Vagina (tissue), 2 donors: ENCODE measurements around the gene TEX54. TPM values are rescaled to one million over a fixed set of nuclear protein-coding genes. Genes with fewer than 3 reads are reported as not detected.

ENCODE experiments used
- DNase-seq, 2 donors: peaks; one replicate each; pipeline ENCODE4 v3.0.0-alpha.2; 2017; ENCODE audit errors: extremely low spot score in 2 of 2
- H3K27ac ChIP-seq: fragments of 200-600 bp; sonication (generic); one replicate; pipeline ENCODE4 v1.5.1; 2019
- H3K27me3 ChIP-seq: fragments of 200-600 bp; sonication (generic); one replicate; pipeline ENCODE4 v1.5.1; 2019
- H3K36me3 ChIP-seq, 2 donors: fragments of 200-600 bp; sonication (generic); one replicate each; pipeline ENCODE4 v1.5.1; 2017 to 2019
- H3K4me1 ChIP-seq: fragments of 200-600 bp; sonication (generic); one replicate; pipeline ENCODE4 v1.5.1; 2019
- H3K4me3 ChIP-seq, 2 donors: fragments of 200-600 bp; sonication (generic); 1 replicate in 1 of 2; 2 replicates in 1 of 2; pipeline ENCODE4 v1.5.1; 2016 to 2019
- H3K9me3 ChIP-seq: fragments of 200-600 bp; sonication (generic); one replicate; pipeline ENCODE4 v1.5.1; 2019
- CTCF ChIP-seq, 3 experiments: fragments of 450-650 bp in 2 of 3; fragments of 200-600 bp in 1 of 3; sonication (generic) in 1 of 3; IDR thresholded peaks; one replicate each; pipeline ENCODE4 v1.5.1; 2017 to 2019; ENCODE audit warnings: antibody characterized with exemption in 3 of 3, mild to moderate bottlenecking in 2 of 3, moderate library complexity in 2 of 3
- POLR2A ChIP-seq, 2 donors: fragments of 450-650 bp; IDR thresholded peaks; one replicate each; pipeline ENCODE4 v1.6.1; 2017; ENCODE audit warnings: antibody characterized with exemption in 2 of 2, mild to moderate bottlenecking in 2 of 2, moderate library complexity in 2 of 2
- POLR2AphosphoS5 ChIP-seq, 2 donors: sonication (generic); formaldehyde crosslinking; IDR thresholded peaks; one replicate each; pipeline ENCODE4 v1.9.0; 2017; ENCODE audit warnings: antibody characterized with exemption in 2 of 2, mild to moderate bottlenecking in 2 of 2, low read depth in 1 of 2; ENCODE audit not compliant: insufficient read depth in 1 of 2
- intact Hi-C: fragments of 100-400 bp; cut with DNase I; formaldehyde crosslinking; loops from one replicate; pipeline ENCODE4 v1.15.1; 2023
- total RNA-seq: library from RNA; depleted of rRNA; stranded (reverse); fragments of >200 nt; gene quantifications from one replicate; pipeline ENCODE4 v1.2.3, GENCODE V29; 2016

TEX54 gene
- total RNA-seq, 1 donor from 2014 or later, result not detected

- peaks cover 0 to 84% of the 10 kb centered on the region in 2 donors for H3K36me3 ChIP-seq
- H3K27me3 ChIP-seq, result no peaks in the 10 kb centered on the region
- H3K4me3 ChIP-seq, result no peak overlapping the region
- intact Hi-C loops, result no loop called here
- no peak for DNase-seq
- H3K9me3 ChIP-seq, result no peaks in the 10 kb centered on the region
- H3K27ac ChIP-seq, result no peak overlapping the region
- peaks cover 9% of the 10 kb centered on the region for H3K4me1 ChIP-seq
- no peak for TF ChIP-seq POLR2A (IDR thresholded peaks at IDR 0.05)
- TF ChIP-seq POLR2AphosphoS5 (IDR thresholded peaks at IDR 0.05; ENCODE audit: insufficient read depth in 1 of 2, low read depth in 1 of 2), result no peak
- no peak for TF ChIP-seq CTCF (IDR thresholded peaks at IDR 0.05)
Observed at GRCh38 chr11:62823677-62824076, 9.0 kb downstream of the TEX54 start.

- no peaks in the 10 kb centered on the region for H3K4me1 ChIP-seq
- H3K27me3 ChIP-seq, result no peaks in the 10 kb centered on the region
- H3K9me3 ChIP-seq, result no peaks in the 10 kb centered on the region
- TF ChIP-seq CTCF (IDR thresholded peaks at IDR 0.05), result no peak
- no peak for TF ChIP-seq POLR2AphosphoS5 (IDR thresholded peaks at IDR 0.05; ENCODE audit: insufficient read depth in 1 of 2, low read depth in 1 of 2)
- no peak for TF ChIP-seq POLR2A (IDR thresholded peaks at IDR 0.05)
- no peak overlapping the region for H3K27ac ChIP-seq
- no peak overlapping the region for H3K4me3 ChIP-seq
- intact Hi-C loops, result no loop called here
- peaks cover 0 to 44% of the 10 kb centered on the region in 2 donors for H3K36me3 ChIP-seq
- DNase-seq, result no peak
Observed at GRCh38 chr11:62817129-62817528, 15.5 kb downstream of the TEX54 start.

GRCh38 chr11:62816557-62816956, 16.1 kb downstream of the TEX54 start:
- Histone ChIP-seq H3K9me3 (no peaks in the 10 kb centered on the region), H3K4me3 (no peak overlapping the region), H3K27me3 (no peaks in the 10 kb centered on the region), H3K27ac (no peak overlapping the region), H3K36me3 (peaks cover 0 to 38% of the 10 kb centered on the region in 2 donors), H3K4me1 (no peaks in the 10 kb centered on the region)
- intact Hi-C loops, result no loop called here
- DNase-seq, result no peak
- no peak for TF ChIP-seq POLR2A (IDR thresholded peaks at IDR 0.05)
- no peak for TF ChIP-seq POLR2AphosphoS5 (IDR thresholded peaks at IDR 0.05; ENCODE audit: insufficient read depth in 1 of 2, low read depth in 1 of 2)
- no peak for TF ChIP-seq CTCF (IDR thresholded peaks at IDR 0.05)

GRCh38 chr11:62811659-62812058, 21.0 kb downstream of the TEX54 start:
- Histone ChIP-seq H3K27ac (no peak overlapping the region), H3K36me3 (peaks cover 0 to 9% of the 10 kb centered on the region in 2 donors), H3K9me3 (no peaks in the 10 kb centered on the region), H3K4me1 (peaks cover 6% of the 10 kb centered on the region), H3K27me3 (no peaks in the 10 kb centered on the region), H3K4me3 (no peak overlapping the region)
- no peak for DNase-seq
- no peak for TF ChIP-seq POLR2A (IDR thresholded peaks at IDR 0.05)
- TF ChIP-seq POLR2AphosphoS5 (IDR thresholded peaks at IDR 0.05; ENCODE audit: insufficient read depth in 1 of 2, low read depth in 1 of 2), result no peak
- intact Hi-C loops, result no loop called here

- Histone ChIP-seq H3K9me3 (no peaks in the 10 kb centered on the region), H3K36me3 (peaks cover 0 to 8% of the 10 kb centered on the region in 2 donors), H3K4me1 (peaks cover 15% of the 10 kb centered on the region), H3K4me3 (no peak overlapping the region), H3K27me3 (no peaks in the 10 kb centered on the region), H3K27ac (no peak overlapping the region)
- intact Hi-C loops, result no loop called here
- DNase-seq, result no peak
- TF ChIP-seq POLR2AphosphoS5 (IDR thresholded peaks at IDR 0.05; ENCODE audit: insufficient read depth in 1 of 2, low read depth in 1 of 2) (no peak), CTCF (IDR thresholded peaks at IDR 0.05) (no peak), POLR2A (IDR thresholded peaks at IDR 0.05) (no peak)
Observed at GRCh38 chr11:62810748-62811147, 21.9 kb downstream of the TEX54 start.
